ENCODE results near the gene DGKI. TPM values are rescaled to one million over a fixed set of nuclear protein-coding genes. Genes with fewer than 3 reads are reported as not detected.

Gene DGKI
- total and polyA plus RNA-seq, 2 of the 4 experiments (the other 2 are of a cell fraction), result 3.9 to 15.8 TPM

DNA sequence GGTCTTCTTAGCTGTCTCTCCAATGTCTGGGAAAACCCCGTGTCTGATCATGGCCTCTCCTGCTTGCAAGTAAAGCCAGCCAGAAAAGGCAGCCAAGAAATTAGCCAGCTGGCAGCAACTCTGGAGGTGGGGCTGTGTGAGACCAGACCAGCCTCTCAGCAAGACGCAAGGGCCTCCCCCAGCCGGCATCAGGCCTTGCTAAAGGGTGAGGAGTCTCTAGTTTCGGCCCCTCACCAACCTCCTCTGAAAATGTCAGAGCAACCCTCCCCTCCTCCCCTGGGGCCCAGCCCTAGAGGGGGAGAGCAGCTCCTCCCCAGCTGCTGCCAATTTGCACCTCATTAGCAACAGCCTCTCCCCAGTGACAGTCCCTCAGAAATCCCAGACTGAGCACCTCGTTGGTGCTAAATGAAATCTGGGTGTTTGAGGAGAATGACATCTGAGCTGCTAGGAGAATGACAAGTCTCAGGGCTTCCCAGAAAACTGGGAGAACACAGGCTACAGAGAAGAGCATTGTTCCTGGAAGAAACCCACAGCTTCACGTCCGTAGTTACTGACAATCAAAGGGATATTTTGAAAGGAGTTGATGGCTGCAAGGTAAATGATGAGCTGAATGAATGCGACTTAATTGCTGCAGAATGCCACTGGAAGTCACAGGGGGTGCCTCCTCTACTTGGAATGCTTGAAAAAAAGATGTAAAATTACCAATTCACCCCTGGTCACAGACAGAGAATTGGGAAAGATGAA is 25.9 kb downstream of the DGKI start:
- Histone ChIP-seq H3K9me1 (ENCODE audit: insufficient read depth, low read length) (peaks cover 16% of the 10 kb centered on the region), H3K9me3 (ENCODE audit: control insufficient read depth, insufficient read depth, low read length) (no peaks in the 10 kb centered on the region), H3K14ac (replicated peaks; ENCODE audit: low read depth, low read length) (peak overlapping the region; percentile 64), H3K4ac (ENCODE audit: low read depth, low read length) (peak overlapping the region; percentile 71), H2BK15ac (ENCODE audit: low read depth, low read length) (0 out of 3 replicates have a peak overlapping the region, but pooled peaks have one; percentile 50), H4K5ac (ENCODE audit: low read depth, low read length) (no peak overlapping the region), H3K23ac (ENCODE audit: low read depth, low read length) (peak overlapping the region; percentile 81; the same call in 1 of the 2 replicates), H2BK20ac (ENCODE audit: low read depth, low read length) (0 out of 2 replicates have a peak overlapping the region, but pooled peaks have one; percentile 49), H2AFZ (replicated peaks; ENCODE audit: low read length, poor library complexity) (peak overlapping the region; percentile 83), H2BK120ac (ENCODE audit: low read depth, low read length) (peak overlapping the region; percentile 65), H3K36me3 (ENCODE audit: control insufficient read depth, insufficient read depth, low read length) (no peaks in the 10 kb centered on the region), H3K9ac (ENCODE audit: low read depth, low read length) (no peak overlapping the region), H3K27me3 (ENCODE audit: control insufficient read depth, insufficient read depth, low read length) (no peaks in the 10 kb centered on the region), H3K4me3 (ENCODE audit: insufficient read depth, low read depth, low read length) (no peak overlapping the region), H2AK9ac (replicated peaks; ENCODE audit: low read depth, low read length, poor library complexity) (peak overlapping the region; percentile 52), H3K27ac (ENCODE audit: insufficient read depth, low read length) (no peak overlapping the region), H4K20me1 (ENCODE audit: insufficient read depth, low read length) (no peaks in the 10 kb centered on the region), H3K79me1 (ENCODE audit: low read depth in 1 of 2, low read length in 2 of 2) (peaks cover 2 to 3% of the 10 kb centered on the region in 2 experiments; a peak in 2 of 4 replicates), H3K4me2 (ENCODE audit: low read depth, low read length) (no peak overlapping the region), H3K4me1 (ENCODE audit: control insufficient read depth, insufficient read depth, low read length) (peaks cover 11% of the 10 kb centered on the region), H3K56ac (ENCODE audit: extremely low read depth, insufficient read depth, low read length) (no peak overlapping the region), H4K8ac (ENCODE audit: low read depth in 2 of 2, low read length in 2 of 2) (peak overlapping the region in 1 of 2 experiments; percentile 62; a peak in 2 of 4 replicates), H3K18ac (ENCODE audit: low read depth, low read length) (no peak overlapping the region), H2AK5ac (ENCODE audit: low read depth, low read length) (peak overlapping the region; percentile 8; the same call in 1 of the 2 replicates), H2BK5ac (ENCODE audit: low read depth, low read length, poor library complexity, severe bottlenecking) (no peak overlapping the region), H4K91ac (ENCODE audit: insufficient read depth, low read depth, low read length) (peak overlapping the region; percentile 17)
- in situ Hi-C loops (cut with MboI; ENCODE audit: low sequenced_read_pairs) (no loop called here), intact Hi-C loops (cut with micrococcal nuclease) (no loop called here), dilution Hi-C loops (cut with HindIII; ENCODE audit: low sequenced_read_pairs, unreplicated experiment) (no loop called here)
- ATAC-seq (ENCODE audit: low read depth), result peak; percentile 69
- ChIA-PET CTCF (interaction anchor here (0.9 to 1.6 kb wide), 3 partner anchors 46 to 194 kb away, joined by 3 to 4 read pairs (median 3); no protein-coding TSS in a partner anchor), POLR2A (ENCODE audit: unreplicated experiment) (no interaction called here)
- WGBS, 2 experiments (ENCODE audit: extremely low coverage in 2 of 2, insufficient read length in 1 of 2), result 10% methylated on average over 2 of the region's 8 CpGs; no CpG with 5 or more reads in 1 of the 2 experiments
- peak; percentile 83 for DNase-seq
- BruUV-seq (replicated peaks), result no TSS peak
- no peak for TF ChIP-seq ELK1 (IDR thresholded peaks at IDR 0.05; ENCODE audit: borderline replicate concordance, low read depth, low read length)
